GM12878 (cell line): ENCODE results near the gene MFSD11. TPM values are rescaled to one million over a fixed set of nuclear protein-coding genes. Genes with fewer than 3 reads are reported as not detected.

Source experiments
- ATAC-seq: fragments of 200-7000 bp; cut with Tn5 transposase; 3 replicates; pipeline ENCODE4 v1.9.1; 2020; ENCODE audit warnings: mild to moderate bottlenecking, moderate library complexity
- BruUV-seq: library from RNA; stranded (reverse); fragments of 400-500 nt; replicated peaks from 2 replicates; lab custom pipeline; 2021; lab: Mats Ljungman, UMichigan
- CTCF ChIA-PET: fragments of 300-600 bp; sonication (Branson Sonifier 250); formaldehyde crosslinking; extraction: SDS; loops from one replicate; lab custom pipeline; 2021; ENCODE audit warnings: inconsistent platforms; lab: Yijun Ruan, JAX
- POLR2A ChIA-PET: fragments of 350-600 bp; formaldehyde crosslinking; extraction: SDS; loops from one replicate; lab custom pipeline; 2021; ENCODE audit warnings: inconsistent platforms; lab: Charles Lee
- RAD21 ChIA-PET: fragments of 300-600 bp; sonication (Branson Sonifier 250); formaldehyde crosslinking; loops from one replicate; lab custom pipeline; 2023; ENCODE audit warnings: antibody characterized with exemption; ENCODE audit not compliant: unreplicated experiment; lab: Charles Lee
- SMC1A ChIA-PET: fragments of 300-600 bp; sonication (Branson Sonifier 250); formaldehyde crosslinking; loops from one replicate; lab custom pipeline; 2023; ENCODE audit not compliant: unreplicated experiment, uncharacterized antibody; lab: Charles Lee
- DNase-seq: peaks from one replicate; pipeline ENCODE4 v3.0.0-alpha.2; 2011; ENCODE audit warnings: low read depth, low spot score
- FAIRE-seq: peaks from 3 replicates; lab custom pipeline; 2011; peaks lifted over from hg19 to GRCh38; lab: Jason Lieb, UNC
- H2AFZ ChIP-seq: 2 replicates; pipeline ENCODE4 v1.6.0; 2011; ENCODE audit warnings: low read depth, low read length, control low read depth; ENCODE audit not compliant: control insufficient read depth
- H3K27ac ChIP-seq: 2 replicates; pipeline ENCODE4 v1.5.1; 2011; ENCODE audit warnings: control low read depth; ENCODE audit not compliant: control insufficient read depth, insufficient read depth
- H3K27me3 ChIP-seq, 2 experiments: replicated peaks in 1 of 2; 2 replicates each; pipeline versions ENCODE4 v1.6.0 to v1.6.1; 2011; ENCODE audit warnings: low read length in 1 of 2; ENCODE audit not compliant: control insufficient read depth in 2 of 2, insufficient read depth in 2 of 2
- H3K36me3 ChIP-seq, 2 experiments: 2 replicates each; pipeline ENCODE4 v1.5.1; 2011; ENCODE audit warnings: low read length in 1 of 2; ENCODE audit not compliant: control insufficient read depth in 2 of 2, insufficient read depth in 2 of 2
- H3K4me1 ChIP-seq: 2 replicates; pipeline ENCODE4 v1.6.1; 2011; ENCODE audit warnings: mild to moderate bottlenecking, low read length, moderate library complexity, mixed read lengths; ENCODE audit not compliant: control insufficient read depth, insufficient read depth
- H3K4me2 ChIP-seq: 2 replicates; pipeline ENCODE4 v1.6.0; 2011; ENCODE audit warnings: control low read depth; ENCODE audit not compliant: control insufficient read depth, insufficient read depth
- H3K4me3 ChIP-seq: fragments of 200-600 bp; sonication (generic); 2 replicates; pipeline ENCODE4 v1.5.1; 2016
- H3K79me2 ChIP-seq: 2 replicates; pipeline ENCODE4 v1.6.0; 2011; ENCODE audit warnings: low read length; ENCODE audit not compliant: control insufficient read depth, insufficient read depth
- H3K9ac ChIP-seq: 2 replicates; pipeline ENCODE4 v1.8.0; 2011; ENCODE audit warnings: low read length, control low read depth, mixed read lengths; ENCODE audit not compliant: control insufficient read depth, insufficient read depth
- H3K9me3 ChIP-seq: replicated peaks from 3 replicates; pipeline ENCODE4 v1.5.1; 2011; ENCODE audit warnings: mild to moderate bottlenecking, low read length; ENCODE audit not compliant: control insufficient read depth, insufficient read depth
- H4K20me1 ChIP-seq: 2 replicates; pipeline ENCODE4 v1.6.0; 2011; ENCODE audit not compliant: control insufficient read depth, insufficient read depth
- ATF7 ChIP-seq: fragments of 450-650 bp; IDR thresholded peaks from 2 replicates; pipeline ENCODE4 v1.6.1; 2016; ENCODE audit warnings: low read depth, mild to moderate bottlenecking
- CBFB ChIP-seq: IDR thresholded peaks from 2 replicates; pipeline ENCODE4 v1.6.1; 2016; ENCODE audit warnings: antibody characterized with exemption, low read depth
- FOS ChIP-seq: IDR thresholded peaks from 3 replicates; pipeline ENCODE4 v1.6.1; 2011; ENCODE audit warnings: borderline replicate concordance; ENCODE audit not compliant: insufficient read length; ENCODE audit errors: extremely low read depth
- JUNB ChIP-seq: IDR thresholded peaks from 2 replicates; pipeline ENCODE4 v1.6.1; 2016; ENCODE audit warnings: antibody characterized with exemption, mild to moderate bottlenecking
- KAT2A ChIP-seq: conservative IDR thresholded peaks from 2 replicates; pipeline ENCODE4 v1.6.1; 2011; ENCODE audit warnings: low read depth, low read length; ENCODE audit not compliant: control insufficient read depth
- POLR2A ChIP-seq: IDR thresholded peaks from 2 replicates; pipeline ENCODE4 v1.6.1; 2011; ENCODE audit warnings: low read depth, mild to moderate bottlenecking, low read length
- SIX5 ChIP-seq: IDR thresholded peaks from 2 replicates; pipeline ENCODE4 v1.6.1; 2011; ENCODE audit warnings: mild to moderate bottlenecking, low read depth, low read length, moderate library complexity; ENCODE audit not compliant: severe bottlenecking
- SMAD1 ChIP-seq: fragments of 450-650 bp; IDR thresholded peaks from 2 replicates; pipeline ENCODE4 v1.6.1; 2018; ENCODE audit warnings: mild to moderate bottlenecking, low read depth; ENCODE audit not compliant: partially characterized antibody
- SREBF1 ChIP-seq: IDR thresholded peaks from 2 replicates; pipeline ENCODE4 v1.6.1; 2012; ENCODE audit warnings: mild to moderate bottlenecking, low read length
- TCF7 ChIP-seq: IDR thresholded peaks from 2 replicates; pipeline ENCODE4 v1.6.1; 2014; ENCODE audit warnings: antibody characterized with exemption, borderline replicate concordance
- ZBED1 ChIP-seq: IDR thresholded peaks from 2 replicates; pipeline ENCODE4 v1.6.1; 2016; ENCODE audit warnings: borderline replicate concordance
- WGBS: methylation state at CpG from one replicate; pipeline ENCODE4 v1.1.6; 2016; ENCODE audit warnings: low lambda C conversion rate; ENCODE audit not compliant: insufficient replicate concordance, insufficient coverage; ENCODE audit errors: missing lambda C conversion rate; 5-methylcytosine and 5-hydroxymethylcytosine counted together
- in situ Hi-C: fragments of 300-500 bp; cut with MboI; formaldehyde crosslinking; loops from 9 replicates; pipeline ENCODE4 v1.14.3; 2018; ENCODE audit warnings: mixed read lengths
- intact Hi-C: fragments of 100-400 bp; cut with micrococcal nuclease; formaldehyde crosslinking; loops from one replicate; pipeline ENCODE4 v1.14.2; 2022; ENCODE audit not compliant: unreplicated experiment
- polyA plus RNA-seq, 11 experiments: library from polyadenylated mRNA; depleted of rRNA in 4 of 11; unstranded in 6 of 11; stranded (reverse) in 5 of 11; fragments of >200 nt; fragmentation: Nextera tagmentation in 4 of 11; fragmentation: Illumina TruSeq in 1 of 11; extraction: Ambion mirVana in 4 of 11; extraction: Trizol in 1 of 11; gene quantifications; 1 replicate in 1 of 11; 2 replicates in 10 of 11; pipeline versions ENCODE4 v1.2.1 to v1.2.3, GENCODE V29; 2011 to 2016; ENCODE audit warnings: inconsistent platforms in 2 of 11, missing spikeins in 2 of 11, low read depth in 1 of 11
- total RNA-seq, 4 experiments: library from RNA; depleted of rRNA in 3 of 4; stranded (reverse); fragments of >200 nt in 3 of 4; fragmentation: Illumina TruSeq in 1 of 4; extraction: Trizol in 1 of 4; gene quantifications; 2 replicates each; pipeline versions ENCODE4 v1.2.1 to v1.2.3, GENCODE V29; 2013 to 2021
- TF ChIP-seq, protein P1 (sequence below): fragments of 150-350 bp; IDR thresholded peaks from 2 replicates; pipeline ENCODE4 v1.6.1; 2016; ENCODE audit warnings: low read depth, low read length
- TF ChIP-seq, protein P2 (sequence below): IDR thresholded peaks from 2 replicates; pipeline ENCODE4 v1.6.1; 2011; ENCODE audit warnings: borderline replicate concordance, low read depth, mild to moderate bottlenecking, moderate library complexity, mixed read lengths, low read length; ENCODE audit not compliant: insufficient read depth; ENCODE audit errors: extremely low read length
- TF ChIP-seq, protein P3 (sequence below): IDR thresholded peaks from 2 replicates; pipeline ENCODE4 v1.6.1; 2011; ENCODE audit warnings: low read depth, low read length, improper control_type of control experiment, borderline replicate concordance

MFSD11 gene
- total and polyA plus RNA-seq, 10 of the 15 experiments (the other 5 are each of a cell fraction or from before 2014, with no cell fraction given): 11.0 to 19.4 (median 15.5) TPM

DNA sequence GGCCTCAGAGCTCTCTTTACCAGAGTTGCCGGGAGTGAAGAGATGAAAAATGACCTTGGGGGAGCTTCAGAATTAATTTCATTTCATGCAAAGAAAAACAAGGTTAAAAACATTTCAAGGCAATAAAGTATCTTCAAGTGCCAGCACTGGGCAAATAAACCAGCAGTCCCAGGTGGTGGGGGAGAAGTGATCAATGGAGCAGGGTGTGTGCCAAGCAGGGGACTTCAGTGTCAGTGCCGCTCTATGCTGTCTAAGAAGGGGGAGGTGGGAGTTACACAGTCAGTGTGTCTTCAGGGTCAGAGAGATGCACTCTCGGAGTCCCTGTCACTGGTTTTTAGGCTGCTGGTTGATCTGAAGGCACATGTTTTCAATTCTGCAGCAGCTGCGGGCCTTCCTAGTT is 73.0 kb downstream of the MFSD11 start:
- H3K4me2 ChIP-seq: no peak overlapping the region

More for the DNA sequence above, 73.0 kb downstream of the MFSD11 start:
- DNase-seq: no peak
- no TSS peak for BruUV-seq
- POLR2A ChIA-PET: no interaction called here
- H4K20me1 ChIP-seq: no peaks in the 10 kb centered on the region
- ATAC-seq: no peak
- intact Hi-C loops: no loop called here
- 70% methylated on average over 4 of the region's 4 CpGs for WGBS
- no peak overlapping the region for H3K4me3 ChIP-seq
- H3K4me1 ChIP-seq: no peaks in the 10 kb centered on the region
- no peak overlapping the region for H3K27ac ChIP-seq
- no peaks in the 10 kb centered on the region for H3K36me3 ChIP-seq
- TF ChIP-seq SIX5 (no peak), TCF7 (no peak), CBFB (no peak), FOS (no peak), POLR2A (no peak), JUNB (no peak), SMAD1 (no peak), ATF7 (no peak), SREBF1 (no peak), KAT2A (no peak), ZBED1 (no peak)
- TF ChIP-seq, protein P1, sequence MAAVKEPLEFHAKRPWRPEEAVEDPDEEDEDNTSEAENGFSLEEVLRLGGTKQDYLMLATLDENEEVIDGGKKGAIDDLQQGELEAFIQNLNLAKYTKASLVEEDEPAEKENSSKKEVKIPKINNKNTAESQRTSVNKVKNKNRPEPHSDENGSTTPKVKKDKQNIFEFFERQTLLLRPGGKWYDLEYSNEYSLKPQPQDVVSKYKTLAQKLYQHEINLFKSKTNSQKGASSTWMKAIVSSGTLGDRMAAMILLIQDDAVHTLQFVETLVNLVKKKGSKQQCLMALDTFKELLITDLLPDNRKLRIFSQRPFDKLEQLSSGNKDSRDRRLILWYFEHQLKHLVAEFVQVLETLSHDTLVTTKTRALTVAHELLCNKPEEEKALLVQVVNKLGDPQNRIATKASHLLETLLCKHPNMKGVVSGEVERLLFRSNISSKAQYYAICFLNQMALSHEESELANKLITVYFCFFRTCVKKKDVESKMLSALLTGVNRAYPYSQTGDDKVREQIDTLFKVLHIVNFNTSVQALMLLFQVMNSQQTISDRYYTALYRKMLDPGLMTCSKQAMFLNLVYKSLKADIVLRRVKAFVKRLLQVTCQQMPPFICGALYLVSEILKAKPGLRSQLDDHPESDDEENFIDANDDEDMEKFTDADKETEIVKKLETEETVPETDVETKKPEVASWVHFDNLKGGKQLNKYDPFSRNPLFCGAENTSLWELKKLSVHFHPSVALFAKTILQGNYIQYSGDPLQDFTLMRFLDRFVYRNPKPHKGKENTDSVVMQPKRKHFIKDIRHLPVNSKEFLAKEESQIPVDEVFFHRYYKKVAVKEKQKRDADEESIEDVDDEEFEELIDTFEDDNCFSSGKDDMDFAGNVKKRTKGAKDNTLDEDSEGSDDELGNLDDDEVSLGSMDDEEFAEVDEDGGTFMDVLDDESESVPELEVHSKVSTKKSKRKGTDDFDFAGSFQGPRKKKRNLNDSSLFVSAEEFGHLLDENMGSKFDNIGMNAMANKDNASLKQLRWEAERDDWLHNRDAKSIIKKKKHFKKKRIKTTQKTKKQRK: no peak
- TF ChIP-seq, protein P2, sequence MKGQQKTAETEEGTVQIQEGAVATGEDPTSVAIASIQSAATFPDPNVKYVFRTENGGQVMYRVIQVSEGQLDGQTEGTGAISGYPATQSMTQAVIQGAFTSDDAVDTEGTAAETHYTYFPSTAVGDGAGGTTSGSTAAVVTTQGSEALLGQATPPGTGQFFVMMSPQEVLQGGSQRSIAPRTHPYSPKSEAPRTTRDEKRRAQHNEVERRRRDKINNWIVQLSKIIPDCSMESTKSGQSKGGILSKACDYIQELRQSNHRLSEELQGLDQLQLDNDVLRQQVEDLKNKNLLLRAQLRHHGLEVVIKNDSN: no peak
- TF ChIP-seq, protein P3, sequence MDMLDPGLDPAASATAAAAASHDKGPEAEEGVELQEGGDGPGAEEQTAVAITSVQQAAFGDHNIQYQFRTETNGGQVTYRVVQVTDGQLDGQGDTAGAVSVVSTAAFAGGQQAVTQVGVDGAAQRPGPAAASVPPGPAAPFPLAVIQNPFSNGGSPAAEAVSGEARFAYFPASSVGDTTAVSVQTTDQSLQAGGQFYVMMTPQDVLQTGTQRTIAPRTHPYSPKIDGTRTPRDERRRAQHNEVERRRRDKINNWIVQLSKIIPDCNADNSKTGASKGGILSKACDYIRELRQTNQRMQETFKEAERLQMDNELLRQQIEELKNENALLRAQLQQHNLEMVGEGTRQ: no peak
- no peak overlapping the region for H3K9ac ChIP-seq
- RAD21 ChIA-PET: no interaction called here
- no peaks in the 10 kb centered on the region for H3K27me3 ChIP-seq
- no peak overlapping the region for H2AFZ ChIP-seq
- FAIRE-seq: no peak
- in situ Hi-C loops: no loop called here
- SMC1A ChIA-PET: interaction anchor here (0.5 kb wide), 1 partner anchor 78 kb away, joined by 3 read pairs; no protein-coding TSS in a partner anchor
- CTCF ChIA-PET: no interaction called here
- no peaks in the 10 kb centered on the region for H3K79me2 ChIP-seq
- H3K9me3 ChIP-seq: no peaks in the 10 kb centered on the region
